ENCODE measurements around the gene SERPINI2. TPM values are rescaled to one million over a fixed set of nuclear protein-coding genes. Genes with fewer than 3 reads are reported as not detected.

Gene SERPINI2
- polyA plus RNA-seq, 1 donor from 2014 or later: not detected

DNA sequence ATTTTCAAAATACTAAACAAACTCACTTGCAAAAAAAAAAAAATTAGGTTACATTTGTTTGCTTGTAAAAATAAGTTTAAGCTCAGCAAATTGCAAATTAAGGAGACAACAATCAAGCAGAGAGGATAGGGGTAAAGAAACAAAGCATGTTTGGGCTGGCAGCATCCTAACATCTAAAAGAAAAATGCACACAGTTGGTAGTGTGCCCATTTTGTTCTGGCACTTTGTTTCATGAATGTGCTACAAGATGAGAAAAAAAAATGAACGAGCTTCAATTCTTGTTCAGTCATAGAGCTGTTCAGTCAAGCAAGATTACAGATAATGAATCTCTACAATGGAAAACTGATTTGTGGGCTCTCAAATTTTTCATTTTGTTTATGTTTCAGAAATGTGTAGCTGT lies 76.0 kb downstream of the SERPINI2 start:
- Mint-ChIP-seq H3K27me3 (peaks cover 3% of the 10 kb centered on the region), H3K4me3 (no peak overlapping the region), H3K9me3 (no peaks in the 10 kb centered on the region), H3K36me3 (peaks cover 2% of the 10 kb centered on the region), H3K27ac (no peak overlapping the region), H3K4me1 (no peaks in the 10 kb centered on the region)

DNA sequence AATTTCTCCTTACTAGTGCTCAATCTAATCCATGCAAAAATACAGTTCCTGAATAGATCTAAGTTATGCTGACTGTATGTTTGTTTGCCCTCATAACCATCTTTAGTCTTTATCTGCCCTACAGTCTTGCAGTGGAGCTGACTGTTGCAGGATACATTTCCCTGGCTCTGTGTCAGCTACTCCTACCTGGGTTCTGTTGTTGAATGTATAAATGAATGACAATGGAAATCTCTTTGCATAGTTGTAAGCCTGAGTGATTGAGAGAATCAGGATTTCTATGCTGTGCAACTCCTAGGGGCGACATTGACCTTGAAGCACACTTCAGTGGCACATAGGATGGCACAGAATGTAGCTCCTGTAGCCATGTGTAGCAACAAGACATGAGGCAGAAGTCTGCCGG lies 77.8 kb downstream of the SERPINI2 start:
- Mint-ChIP-seq H3K27ac (no peak overlapping the region), H3K4me1 (no peaks in the 10 kb centered on the region), H3K27me3 (peaks cover 3% of the 10 kb centered on the region), H3K4me3 (no peak overlapping the region), H3K36me3 (peaks cover 2% of the 10 kb centered on the region), H3K9me3 (no peaks in the 10 kb centered on the region)

DNA sequence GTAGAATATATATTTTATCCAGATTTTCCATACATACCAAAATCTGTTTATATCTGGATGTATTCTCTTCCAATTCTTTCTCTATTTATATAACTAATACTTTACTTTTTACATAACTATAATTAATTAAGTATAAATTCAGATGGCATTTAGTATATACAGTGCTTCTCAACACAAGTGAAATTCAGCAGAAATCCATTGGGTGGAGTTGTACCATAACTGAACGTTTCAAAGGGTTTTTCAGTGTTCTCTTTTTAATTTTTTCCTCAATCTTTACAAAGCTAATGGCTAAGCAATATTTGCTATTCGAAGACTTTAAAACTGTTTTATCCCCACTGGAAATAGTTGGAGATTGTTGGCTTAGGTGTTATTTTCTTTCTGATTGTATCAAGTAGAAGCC lies 79.8 kb downstream of the SERPINI2 start:
- Mint-ChIP-seq H3K27me3 (peaks cover 3% of the 10 kb centered on the region), H3K4me1 (no peaks in the 10 kb centered on the region), H3K9me3 (no peaks in the 10 kb centered on the region), H3K36me3 (peaks cover 2% of the 10 kb centered on the region), H3K27ac (no peak overlapping the region), H3K4me3 (no peak overlapping the region)

Other genes starting within 250 kb of the SERPINI2 start
- not detected for gene ZBBX, start 93.7 kb downstream of the SERPINI2 start, polyA plus RNA-seq
- gene WDR49, start 179.9 kb upstream of the SERPINI2 start, polyA plus RNA-seq: not detected

Measured in IgD-negative memory B cell (primary cell).